Measurements from ENCODE around the gene SMPD2. TPM values are rescaled to one million over a fixed set of nuclear protein-coding genes. Genes with fewer than 3 reads are reported as not detected.
"Not testable (repeated sequence)": the region's sequence is repeated elsewhere in the genome, so short reads cannot be mapped to it uniquely, and the experiment has no call there.

The SMPD2 gene
- total RNA-seq, 1 experiment from 2014 or later, result 14.7 TPM

DNA sequence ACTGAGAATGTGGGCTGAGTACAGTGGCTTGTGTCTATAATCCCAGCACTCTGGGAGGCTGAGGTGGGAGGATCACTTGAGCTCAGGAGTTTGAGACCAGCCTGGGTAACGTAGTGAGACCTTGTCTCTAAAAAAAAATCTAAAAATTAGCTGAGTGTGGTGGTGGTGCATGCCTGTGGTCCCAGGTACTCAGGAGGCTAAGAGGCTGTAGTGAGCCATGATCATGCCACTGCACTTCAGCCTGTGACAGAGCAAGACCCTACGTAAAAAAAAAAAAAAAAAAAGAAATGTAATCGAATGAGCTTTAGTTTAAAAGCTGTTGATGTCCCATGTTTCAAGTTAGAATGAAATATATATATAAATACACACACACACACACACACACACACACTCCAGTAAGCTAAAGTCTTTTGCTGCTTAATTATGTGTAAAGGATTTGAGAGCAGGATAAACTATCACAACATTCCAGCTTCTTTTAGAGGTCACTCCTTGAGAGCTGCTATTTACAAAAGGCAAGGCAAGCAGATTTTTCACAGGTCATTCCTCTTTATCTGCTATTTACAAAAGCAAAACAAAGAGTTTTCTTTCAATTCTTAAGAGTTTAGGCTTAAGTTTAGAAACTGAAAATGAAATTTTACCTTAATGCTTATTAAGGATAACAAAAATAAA, 19.8 kb downstream of the SMPD2 start:
- Histone ChIP-seq H3K9me3 (ENCODE audit: control insufficient read depth in 1 of 2, insufficient read depth in 1 of 2, low read depth in 1 of 2, low read length in 2 of 2) (no peaks in the 10 kb centered on the region), H3K9me2 (ENCODE audit: insufficient read depth) (no peaks in the 10 kb centered on the region), H3K27me3 (ENCODE audit: insufficient read depth, low read length) (no peaks in the 10 kb centered on the region), H3K4me1 (ENCODE audit: control insufficient read depth in 1 of 2, insufficient read depth in 2 of 2, low read length in 2 of 2) (peaks cover 0 to 34% of the 10 kb centered on the region in 2 experiments; a peak in 2 of 4 replicates), H3K27ac (ENCODE audit: low read depth, low read length) (no peak overlapping the region), H2AFZ (ENCODE audit: low read depth, low read length, poor library complexity, severe bottlenecking) (no peak overlapping the region), H3K9ac (ENCODE audit: low read length) (no peak overlapping the region), H4K20me1 (ENCODE audit: insufficient read depth) (peaks cover 6% of the 10 kb centered on the region; the same call in 1 of the 2 replicates), H3K79me2 (ENCODE audit: insufficient read depth, low read length) (peaks cover 20% of the 10 kb centered on the region), H3K4me2 (ENCODE audit: low read length) (no peak overlapping the region), H3K4me3 (replicated peaks in 1 of 2; ENCODE audit: low read depth in 1 of 2, low read length in 2 of 2) (no peak overlapping the region), H3K36me3 (ENCODE audit: control insufficient read depth in 1 of 2, insufficient read depth in 2 of 2, low read length in 2 of 2) (peaks cover 19 to 22% of the 10 kb centered on the region in 2 experiments; a peak in 3 of 4 replicates)
- CTCF ChIA-PET, result interaction anchor here (1.2 kb wide), 1 partner anchor 272 kb away, joined by 3 read pairs; no protein-coding TSS in a partner anchor
- TF ChIP-seq EZH2phosphoT487 (IDR thresholded peaks at IDR 0.05; ENCODE audit: borderline replicate concordance), result no peak
- ATAC-seq (no peak), DNase-seq (ENCODE audit: low read depth, low spot score) (no peak)
- POLR2A ChIA-PET, result no interaction called here
- RAD21 ChIA-PET (ENCODE audit: low non-redundant PET in 1 of 2, low total read pairs in 2 of 2, uncharacterized antibody in 2 of 2, unreplicated experiment in 2 of 2), result no interaction called here
- BruUV-seq (replicated peaks), result no TSS peak
- intact Hi-C loops (cut with micrococcal nuclease), result no loop called here

- POLR2A ChIA-PET; H2AFZ ChIP-seq (ENCODE audit: low read depth, low read length, poor library complexity, severe bottlenecking); H3K9ac ChIP-seq (ENCODE audit: low read length); CTCF ChIA-PET; ATAC-seq; intact Hi-C loops (cut with micrococcal nuclease); H3K27me3 ChIP-seq (ENCODE audit: insufficient read depth, low read length); BruUV-seq (replicated peaks); H3K4me3 ChIP-seq (replicated peaks in 1 of 2; ENCODE audit: low read depth in 1 of 2, low read length in 2 of 2); H3K4me2 ChIP-seq (ENCODE audit: low read length); H3K9me2 ChIP-seq (ENCODE audit: insufficient read depth); H4K20me1 ChIP-seq (ENCODE audit: insufficient read depth); RAD21 ChIA-PET (ENCODE audit: low non-redundant PET in 1 of 2, low total read pairs in 2 of 2, uncharacterized antibody in 2 of 2, unreplicated experiment in 2 of 2); DNase-seq (ENCODE audit: low read depth, low spot score); H3K27ac ChIP-seq (ENCODE audit: low read depth, low read length); H3K9me3 ChIP-seq (ENCODE audit: control insufficient read depth in 1 of 2, insufficient read depth in 1 of 2, low read depth in 1 of 2, low read length in 2 of 2): not testable (repeated sequence)
- Histone ChIP-seq H3K4me1 (ENCODE audit: control insufficient read depth in 1 of 2, insufficient read depth in 2 of 2, low read length in 2 of 2) (peaks cover 0 to 30% of the 10 kb centered on the region in 2 experiments; a peak in 2 of 4 replicates), H3K79me2 (ENCODE audit: insufficient read depth, low read length) (peaks cover 29% of the 10 kb centered on the region), H3K36me3 (ENCODE audit: control insufficient read depth in 1 of 2, insufficient read depth in 2 of 2, low read length in 2 of 2) (peaks cover 28 to 31% of the 10 kb centered on the region in 2 experiments; a peak in 3 of 4 replicates)
Measured at GRCh38 chr6:109461205-109461604, 20.7 kb downstream of the SMPD2 start.

All from HCT116 (cell line).